Endodermal cell (in vitro differentiated cells): ENCODE data around the gene EEF1AKMT4. TPM values are rescaled to one million over a fixed set of nuclear protein-coding genes. Genes with fewer than 3 reads are reported as not detected.

ENCODE experiments used
- DNase-seq: peaks from one replicate; pipeline ENCODE4 v3.0.0-alpha.2; 2017
- H3K27ac ChIP-seq: 2 replicates; pipeline ENCODE4 v1.5.1; 2013; ENCODE audit warnings: mild to moderate bottlenecking, low read depth, low read length, moderate library complexity
- H3K27me3 ChIP-seq: 2 replicates; pipeline ENCODE4 v1.6.1; 2013; ENCODE audit warnings: mild to moderate bottlenecking, low read length, moderate library complexity; ENCODE audit not compliant: insufficient read depth, control insufficient read depth, poor library complexity, severe bottlenecking
- H3K36me3 ChIP-seq: 2 replicates; pipeline ENCODE4 v1.7.0; 2013; ENCODE audit warnings: mild to moderate bottlenecking, low read length, moderate library complexity; ENCODE audit not compliant: control insufficient read depth, insufficient read depth
- H3K4me1 ChIP-seq: one replicate; pipeline ENCODE4 v1.7.0; 2013; ENCODE audit warnings: low read length; ENCODE audit not compliant: control insufficient read depth, insufficient read depth
- H3K4me3 ChIP-seq: 2 replicates; pipeline ENCODE4 v1.5.1; 2013; ENCODE audit warnings: mild to moderate bottlenecking, low read length, moderate library complexity
- H3K9ac ChIP-seq: 2 replicates; pipeline ENCODE4 v1.6.1; 2013; ENCODE audit warnings: mild to moderate bottlenecking, low read length, moderate library complexity; ENCODE audit not compliant: poor library complexity, severe bottlenecking; ENCODE audit errors: extremely low read depth
- H3K9me3 ChIP-seq: 2 replicates; pipeline ENCODE4 v1.6.1; 2013; ENCODE audit warnings: mild to moderate bottlenecking, low read length, moderate library complexity; ENCODE audit not compliant: control insufficient read depth
- H3K27ac Mint-ChIP-seq: 2 replicates; pipeline ENCODE4 v1.8.0; 2020; ENCODE audit warnings: mixed read lengths
- H3K27me3 Mint-ChIP-seq: 2 replicates; pipeline ENCODE4 v1.8.0; 2021; ENCODE audit warnings: mild to moderate bottlenecking, mixed read lengths; ENCODE audit not compliant: insufficient read depth
- H3K36me3 Mint-ChIP-seq: 2 replicates; pipeline ENCODE4 v1.8.0; 2020; ENCODE audit warnings: low read depth, mixed read lengths
- H3K4me1 Mint-ChIP-seq: 2 replicates; pipeline ENCODE4 v1.8.0; 2020; ENCODE audit warnings: mixed read lengths
- H3K4me3 Mint-ChIP-seq: 2 replicates; pipeline ENCODE4 v1.8.0; 2020; ENCODE audit warnings: mild to moderate bottlenecking, moderate library complexity, mixed read lengths
- H3K9me3 Mint-ChIP-seq: 2 replicates; pipeline ENCODE4 v1.8.0; 2020; ENCODE audit warnings: mild to moderate bottlenecking, mixed read lengths
- WGBS, 2 experiments: methylation state at CpG; one replicate each; pipeline versions ENCODE4 v1.1.5 to v1.1.7; 2013; ENCODE audit warnings: missing lambda C conversion rate in 2 of 2, mixed read lengths in 1 of 2; ENCODE audit not compliant: insufficient coverage in 1 of 2, insufficient read length in 1 of 2; 5-methylcytosine and 5-hydroxymethylcytosine counted together
- microRNA-seq: library from miRNA; unstranded; fragments of <30 nt; microRNA quantifications from one replicate; pipeline ENCODE4 v1.2.0, GENCODE V29; 2020; ENCODE audit warnings: borderline microRNAs expressed
- total RNA-seq, 2 donors: library from RNA; stranded (reverse); fragmentation: NEBNext Ultra II Directional in 1 of 2; extraction: Animal tissue kit (Norgen Biotek cat#: 25700) in 1 of 2; gene quantifications; 2 replicates in 1 of 2; 3 replicates in 1 of 2; pipeline ENCODE4 v1.2.1, GENCODE V29; 2021
- TF ChIP-seq, protein P1 (sequence below): fragments of 200-600 bp; sonication (generic); conservative IDR thresholded peaks from 2 replicates; pipeline ENCODE4 v1.5.0; 2021; ENCODE audit warnings: antibody characterized with exemption, mild to moderate bottlenecking

The EEF1AKMT4 gene
- total RNA-seq, 2 donors from 2014 or later = 4.5 to 5.2 TPM

DNA sequence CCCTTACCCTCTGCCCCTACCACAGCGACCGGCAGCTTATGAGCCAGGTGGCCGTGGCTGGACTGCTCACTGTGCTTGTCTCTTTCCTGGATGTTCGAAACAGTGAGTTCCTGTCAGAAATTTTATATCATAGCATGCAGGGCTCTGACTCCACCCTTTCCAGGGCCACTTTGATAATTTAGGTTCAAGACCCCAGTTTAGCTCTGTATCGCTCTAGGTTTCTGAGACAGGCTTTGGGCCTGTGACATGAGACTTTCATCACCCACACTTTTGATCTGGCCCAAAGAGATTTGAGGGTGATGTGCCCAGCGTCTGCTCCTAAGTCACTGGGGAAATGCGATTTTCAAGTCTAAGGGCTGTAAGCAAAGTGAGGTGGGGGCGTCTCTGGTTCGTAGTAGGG, 58.4 kb downstream of the EEF1AKMT4 start:
- Histone ChIP-seq H3K4me1 (no peaks in the 10 kb centered on the region), H3K4me3 (no peak overlapping the region), H3K9ac (no peak overlapping the region), H3K36me3 (peaks cover 63% of the 10 kb centered on the region), H3K9me3 (no peaks in the 10 kb centered on the region), H3K27me3 (no peaks in the 10 kb centered on the region), H3K27ac (no peak overlapping the region)
- Mint-ChIP-seq H3K27ac (no peak overlapping the region), H3K9me3 (no peaks in the 10 kb centered on the region), H3K4me1 (no peaks in the 10 kb centered on the region), H3K4me3 (no peak overlapping the region), H3K36me3 (peaks cover 67% of the 10 kb centered on the region), H3K27me3 (no peaks in the 10 kb centered on the region)
- 95 to 100% methylated on average over 4 to 9 of the region's 9 CpGs for WGBS, 2 experiments
- TF ChIP-seq, protein P1, sequence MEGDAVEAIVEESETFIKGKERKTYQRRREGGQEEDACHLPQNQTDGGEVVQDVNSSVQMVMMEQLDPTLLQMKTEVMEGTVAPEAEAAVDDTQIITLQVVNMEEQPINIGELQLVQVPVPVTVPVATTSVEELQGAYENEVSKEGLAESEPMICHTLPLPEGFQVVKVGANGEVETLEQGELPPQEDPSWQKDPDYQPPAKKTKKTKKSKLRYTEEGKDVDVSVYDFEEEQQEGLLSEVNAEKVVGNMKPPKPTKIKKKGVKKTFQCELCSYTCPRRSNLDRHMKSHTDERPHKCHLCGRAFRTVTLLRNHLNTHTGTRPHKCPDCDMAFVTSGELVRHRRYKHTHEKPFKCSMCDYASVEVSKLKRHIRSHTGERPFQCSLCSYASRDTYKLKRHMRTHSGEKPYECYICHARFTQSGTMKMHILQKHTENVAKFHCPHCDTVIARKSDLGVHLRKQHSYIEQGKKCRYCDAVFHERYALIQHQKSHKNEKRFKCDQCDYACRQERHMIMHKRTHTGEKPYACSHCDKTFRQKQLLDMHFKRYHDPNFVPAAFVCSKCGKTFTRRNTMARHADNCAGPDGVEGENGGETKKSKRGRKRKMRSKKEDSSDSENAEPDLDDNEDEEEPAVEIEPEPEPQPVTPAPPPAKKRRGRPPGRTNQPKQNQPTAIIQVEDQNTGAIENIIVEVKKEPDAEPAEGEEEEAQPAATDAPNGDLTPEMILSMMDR = no peak
- DNase-seq = no peak

Small RNA genes within 50 kb of the gene (microRNA-seq; reads per million reads assigned to microRNA genes)
- 0.59 reads per million for gene MIR1224

Other genes with a start within 250 kb of the EEF1AKMT4 start
- 10 to 100 TPM; 32.8 to 35.7 TPM for gene ABCC5, start 231.8 kb upstream of the EEF1AKMT4 start, total RNA-seq
- not detected for gene HTR3D, start 217.9 kb upstream of the EEF1AKMT4 start, total RNA-seq
- not detected for gene HTR3C, start 196.6 kb upstream of the EEF1AKMT4 start, total RNA-seq
- not detected for gene HTR3E, start 152.6 kb upstream of the EEF1AKMT4 start, total RNA-seq
- gene EIF2B5, start 114.3 kb upstream of the EEF1AKMT4 start, total RNA-seq = 10 to 100 TPM; 33.4 to 37.5 TPM
- 10 to 100 TPM; 90.5 to 95.1 TPM for gene DVL3, start 94.3 kb upstream of the EEF1AKMT4 start, total RNA-seq
- gene AP2M1, start 74.8 kb upstream of the EEF1AKMT4 start, total RNA-seq = 100 to 1,000 TPM; 412 to 450 TPM
- gene ABCF3, start 63.5 kb upstream of the EEF1AKMT4 start, total RNA-seq = 10 to 100 TPM; 57.6 to 57.8 TPM
- under 1 TPM; 0.62 to 0.97 TPM for gene VWA5B2, start 20.1 kb upstream of the EEF1AKMT4 start, total RNA-seq
- 10 to 100 TPM; 37.3 to 42.5 TPM for gene ALG3, start 710 bp upstream of the EEF1AKMT4 start, total RNA-seq
- 1 to 10 TPM in 1 of 2 donors, under 1 TPM in 1; 0.33 to 1.8 TPM for gene CAMK2N2, start 11.9 kb downstream of the EEF1AKMT4 start, total RNA-seq
- not detected for gene ECE2, start 26.4 kb downstream of the EEF1AKMT4 start, total RNA-seq
- gene PSMD2, start 49.6 kb downstream of the EEF1AKMT4 start, total RNA-seq = 100 to 1,000 TPM; 332 TPM
- gene EIF4G1, start 64.9 kb downstream of the EEF1AKMT4 start, total RNA-seq = 100 to 1,000 TPM; 408 to 475 TPM
- gene FAM131A, start 87.9 kb downstream of the EEF1AKMT4 start, total RNA-seq = 10 to 100 TPM; 18.3 to 24.1 TPM
- gene CLCN2, start 111.9 kb downstream of the EEF1AKMT4 start, total RNA-seq = 10 to 100 TPM; 32.4 to 38.4 TPM
- gene POLR2H, start 112.0 kb downstream of the EEF1AKMT4 start, total RNA-seq = 100 to 1,000 TPM in 1 of 2 donors, 10 to 100 TPM in 1; 95.9 to 117 TPM
- 1 to 10 TPM; 1.4 to 1.7 TPM for gene THPO, start 128.5 kb downstream of the EEF1AKMT4 start, total RNA-seq
- gene CHRD, start 130.4 kb downstream of the EEF1AKMT4 start, total RNA-seq = 10 to 100 TPM in 1 of 2 donors, 1 to 10 TPM in 1; 5.0 to 17.4 TPM